Osteocyte (in vitro differentiated cells): ENCODE data around the gene TSC22D2. TPM values are rescaled to one million over a fixed set of nuclear protein-coding genes. Genes with fewer than 3 reads are reported as not detected.

Experiments used
- DNase-seq: peaks from one replicate; pipeline ENCODE4 v3.0.0; 2021; ENCODE audit warnings: mixed read lengths; ENCODE audit not compliant: unreplicated experiment; ENCODE audit errors: extremely low spot score
- H3K27ac Mint-ChIP-seq: one replicate; pipeline ENCODE4 v1.8.0; 2021; ENCODE audit warnings: mild to moderate bottlenecking, mixed read lengths; ENCODE audit not compliant: unreplicated experiment
- H3K27me3 Mint-ChIP-seq: one replicate; pipeline ENCODE4 v1.8.0; 2021; ENCODE audit warnings: mixed read lengths; ENCODE audit not compliant: unreplicated experiment
- H3K36me3 Mint-ChIP-seq: one replicate; pipeline ENCODE4 v1.8.0; 2021; ENCODE audit warnings: mixed read lengths; ENCODE audit not compliant: unreplicated experiment
- H3K4me1 Mint-ChIP-seq: one replicate; pipeline ENCODE4 v1.8.0; 2021; ENCODE audit warnings: mixed read lengths; ENCODE audit not compliant: unreplicated experiment
- H3K4me3 Mint-ChIP-seq: one replicate; pipeline ENCODE4 v1.8.0; 2021; ENCODE audit warnings: mild to moderate bottlenecking, moderate library complexity, mixed read lengths; ENCODE audit not compliant: unreplicated experiment
- H3K9me3 Mint-ChIP-seq: one replicate; pipeline ENCODE4 v1.8.0; 2021; ENCODE audit warnings: mixed read lengths; ENCODE audit not compliant: unreplicated experiment
- CTCF ChIP-seq: fragments of 200-600 bp; sonication (generic); IDR thresholded peaks from 2 replicates; pipeline ENCODE4 v1.5.0; 2021; ENCODE audit warnings: antibody characterized with exemption, mild to moderate bottlenecking, moderate library complexity
- total RNA-seq: library from RNA; stranded (reverse); gene quantifications from 2 replicates; pipeline ENCODE4 v1.2.1, GENCODE V29; 2021

TSC22D2 gene
- total RNA-seq, 1 donor from 2014 or later = 51.3 TPM

DNA sequence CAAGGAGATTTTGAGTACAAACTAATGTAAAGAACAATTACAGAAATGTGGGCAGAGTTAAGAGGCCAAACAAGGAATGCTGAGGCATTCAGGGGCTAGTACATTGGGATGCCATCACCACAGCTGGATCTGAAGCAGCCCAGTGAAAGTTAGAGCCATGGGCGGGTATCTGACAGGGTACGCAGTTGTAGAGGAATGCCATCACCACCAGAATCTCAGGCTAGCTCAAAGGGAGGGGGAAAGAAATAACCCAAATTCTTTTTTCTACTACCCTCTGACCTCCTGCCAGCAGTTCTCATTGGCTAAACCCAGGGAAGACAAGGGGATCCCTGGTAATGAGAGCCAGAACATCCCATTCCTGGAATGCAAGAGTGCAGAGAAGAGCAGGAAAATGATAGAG is 9.0 kb upstream of the TSC22D2 start:
- no peak for TF ChIP-seq CTCF
- no peak for DNase-seq
- H3K27ac Mint-ChIP-seq = no peak overlapping the region
- H3K9me3 Mint-ChIP-seq = no peaks in the 10 kb centered on the region
- H3K36me3 Mint-ChIP-seq = no peaks in the 10 kb centered on the region
- H3K4me1 Mint-ChIP-seq = peaks cover 5% of the 10 kb centered on the region
- no peak overlapping the region for H3K4me3 Mint-ChIP-seq
- no peaks in the 10 kb centered on the region for H3K27me3 Mint-ChIP-seq

DNA sequence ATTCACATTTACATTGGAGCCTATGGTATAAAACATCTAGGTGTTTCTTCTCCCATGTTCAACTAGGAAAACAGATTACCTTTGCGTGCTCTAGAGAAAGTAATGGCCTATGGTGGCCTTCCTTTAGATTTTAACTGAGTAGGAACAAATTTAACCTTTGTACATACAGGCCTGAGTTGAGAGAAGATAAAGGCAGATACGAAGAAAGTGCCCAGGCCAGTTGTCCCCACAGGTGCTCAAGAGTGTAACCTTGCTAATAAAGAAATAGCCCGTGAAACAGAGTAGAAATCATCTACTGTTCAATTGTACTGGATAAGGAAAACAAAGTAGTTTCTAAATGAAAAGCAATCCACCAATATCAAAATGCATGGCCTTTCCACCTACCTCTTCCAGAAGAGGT is 6.8 kb upstream of the TSC22D2 start:
- H3K36me3 Mint-ChIP-seq = no peaks in the 10 kb centered on the region
- peaks cover 4% of the 10 kb centered on the region for H3K4me1 Mint-ChIP-seq
- no peak for DNase-seq
- no peak overlapping the region for H3K4me3 Mint-ChIP-seq
- H3K27ac Mint-ChIP-seq = no peak overlapping the region
- no peaks in the 10 kb centered on the region for H3K9me3 Mint-ChIP-seq
- no peak for TF ChIP-seq CTCF
- no peaks in the 10 kb centered on the region for H3K27me3 Mint-ChIP-seq

- TF ChIP-seq CTCF = no peak
- no peak for DNase-seq
- Mint-ChIP-seq H3K4me1 (peaks cover 11% of the 10 kb centered on the region), H3K36me3 (no peaks in the 10 kb centered on the region), H3K9me3 (no peaks in the 10 kb centered on the region), H3K4me3 (no peak overlapping the region), H3K27me3 (no peaks in the 10 kb centered on the region), H3K27ac (no peak overlapping the region)
Measured at GRCh38 chr3:150402217-150402616, 5.9 kb upstream of the TSC22D2 start.

DNA sequence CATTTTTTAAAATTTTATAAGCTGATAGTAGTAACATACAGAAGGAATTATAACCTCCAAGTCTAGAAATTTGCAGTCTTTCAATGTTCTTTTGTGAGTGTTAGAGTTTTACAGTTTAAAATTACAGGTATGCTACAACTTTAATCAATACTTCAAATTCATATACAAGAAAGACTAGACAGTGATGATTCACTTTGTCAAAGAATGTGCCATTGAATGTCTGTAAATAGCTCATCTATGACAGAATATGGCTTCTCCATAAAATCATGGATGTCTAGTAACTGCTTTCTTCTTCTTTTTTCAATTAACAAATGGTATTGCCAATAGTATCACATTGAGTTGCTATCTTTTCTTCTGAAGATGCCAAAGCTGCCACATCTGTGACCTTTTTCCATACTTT is 4.1 kb upstream of the TSC22D2 start:
- H3K9me3 Mint-ChIP-seq = no peaks in the 10 kb centered on the region
- no peak for TF ChIP-seq CTCF
- no peaks in the 10 kb centered on the region for H3K27me3 Mint-ChIP-seq
- DNase-seq = no peak
- no peak overlapping the region for H3K4me3 Mint-ChIP-seq
- H3K36me3 Mint-ChIP-seq = no peaks in the 10 kb centered on the region
- no peak overlapping the region for H3K27ac Mint-ChIP-seq
- H3K4me1 Mint-ChIP-seq = peaks cover 15% of the 10 kb centered on the region

- no peak for TF ChIP-seq CTCF
- peaks cover 13% of the 10 kb centered on the region for H3K36me3 Mint-ChIP-seq
- DNase-seq = no peak
- peaks cover 15% of the 10 kb centered on the region for H3K4me1 Mint-ChIP-seq
- peak overlapping the region; percentile 99 for H3K27ac Mint-ChIP-seq
- H3K9me3 Mint-ChIP-seq = no peaks in the 10 kb centered on the region
- no peaks in the 10 kb centered on the region for H3K27me3 Mint-ChIP-seq
- peak overlapping the region; percentile 86 for H3K4me3 Mint-ChIP-seq
Measured at GRCh38 chr3:150407051-150407807, 869 bp upstream of the TSC22D2 start.
